GM18505 (cell line): ENCODE data around the gene NACC2.

Experiments
- ATAC-seq: cut with Tn5 transposase; IDR thresholded peaks from one replicate; pipeline ENCODE4 v1.9.1; 2021; ENCODE audit not compliant: unreplicated experiment
- POLR2A ChIP-seq: IDR thresholded peaks from 4 replicates; pipeline ENCODE4 v1.6.1; 2011; ENCODE audit warnings: borderline replicate concordance; ENCODE audit not compliant: insufficient read depth, insufficient read length; ENCODE audit errors: extremely low read depth

NACC2 gene, protein sequence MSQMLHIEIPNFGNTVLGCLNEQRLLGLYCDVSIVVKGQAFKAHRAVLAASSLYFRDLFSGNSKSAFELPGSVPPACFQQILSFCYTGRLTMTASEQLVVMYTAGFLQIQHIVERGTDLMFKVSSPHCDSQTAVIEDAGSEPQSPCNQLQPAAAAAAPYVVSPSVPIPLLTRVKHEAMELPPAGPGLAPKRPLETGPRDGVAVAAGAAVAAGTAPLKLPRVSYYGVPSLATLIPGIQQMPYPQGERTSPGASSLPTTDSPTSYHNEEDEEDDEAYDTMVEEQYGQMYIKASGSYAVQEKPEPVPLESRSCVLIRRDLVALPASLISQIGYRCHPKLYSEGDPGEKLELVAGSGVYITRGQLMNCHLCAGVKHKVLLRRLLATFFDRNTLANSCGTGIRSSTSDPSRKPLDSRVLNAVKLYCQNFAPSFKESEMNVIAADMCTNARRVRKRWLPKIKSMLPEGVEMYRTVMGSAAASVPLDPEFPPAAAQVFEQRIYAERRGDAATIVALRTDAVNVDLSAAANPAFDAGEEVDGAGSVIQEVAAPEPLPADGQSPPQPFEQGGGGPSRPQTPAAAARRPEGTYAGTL

GRCh38 chr9:136095070-136096058, at the start of gene NACC2:
NACC2 (minus strand) TSS chr9:136095289; CDS start chr9:136050521, 44,768 bp downstream.
- no peak for ATAC-seq
- no peak for TF ChIP-seq POLR2A

DNA sequence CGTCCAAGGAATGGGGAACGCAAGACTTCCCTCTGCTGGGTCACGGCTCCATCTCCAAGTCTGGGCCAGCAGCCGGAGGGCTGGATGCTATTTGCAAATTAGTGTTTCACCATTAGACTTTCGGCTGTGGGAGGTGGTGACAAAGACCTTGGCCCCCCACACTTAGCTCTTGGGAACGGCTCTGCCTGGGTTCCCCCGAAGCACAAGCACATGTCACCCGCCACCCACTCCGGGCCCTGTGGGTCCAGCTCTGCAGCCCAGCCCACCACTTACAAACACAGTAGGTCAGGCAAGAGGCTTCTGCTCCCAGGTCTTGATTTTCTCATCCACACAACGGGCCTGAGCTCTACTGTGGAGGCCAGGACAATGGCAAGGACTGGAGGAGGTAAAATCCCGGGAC, 49.4 kb upstream of the NACC2 start:
- no peak for ATAC-seq
- TF ChIP-seq POLR2A, result no peak

DNA sequence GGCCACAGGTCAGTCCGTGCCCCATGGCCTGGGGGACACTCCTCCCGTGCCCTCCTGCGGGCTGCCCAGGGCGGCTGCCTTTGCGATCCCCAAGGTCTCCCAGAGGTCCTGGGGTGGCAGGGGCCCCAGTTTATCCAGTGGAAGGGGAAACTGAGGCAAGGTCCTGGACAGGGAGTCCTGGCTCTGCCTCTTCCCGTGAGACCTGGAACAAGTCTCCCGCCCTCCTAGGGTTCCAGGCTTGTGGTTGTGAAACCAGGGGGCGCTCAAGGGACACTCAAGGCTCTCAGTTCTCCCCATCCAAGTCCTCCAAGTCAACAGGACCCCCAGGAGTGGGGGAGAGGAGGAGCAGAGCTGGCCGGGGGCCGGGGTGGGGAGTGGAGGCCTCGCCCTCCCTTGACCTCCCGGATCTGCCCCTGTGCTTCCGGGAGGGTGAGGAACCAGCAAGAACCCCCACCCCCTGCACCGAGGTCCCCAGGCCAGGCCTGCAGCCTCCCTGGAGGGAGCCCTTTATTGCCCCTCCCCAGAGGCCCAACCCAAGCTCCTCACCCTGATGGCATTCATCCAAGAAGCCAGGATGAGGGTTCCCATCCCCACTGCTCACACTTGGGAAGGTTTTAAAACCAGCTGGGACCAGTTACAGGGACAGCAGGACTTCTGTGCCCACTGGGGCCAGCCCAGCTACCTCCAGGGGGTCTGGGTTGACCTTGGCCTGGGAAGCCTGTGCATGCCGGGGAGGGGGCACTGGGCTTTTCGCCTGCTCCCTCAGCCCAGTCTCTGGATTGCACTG, 48.3 kb upstream of the NACC2 start:
- TF ChIP-seq POLR2A, result no peak
- no peak for ATAC-seq

GRCh38 chr9:136142859-136143214, 47.7 kb upstream of the NACC2 start:
- ATAC-seq, result no peak
- no peak for TF ChIP-seq POLR2A

- no peak for TF ChIP-seq POLR2A
Measured at GRCh38 chr9:136142414-136142796, 47.3 kb upstream of the NACC2 start.

DNA sequence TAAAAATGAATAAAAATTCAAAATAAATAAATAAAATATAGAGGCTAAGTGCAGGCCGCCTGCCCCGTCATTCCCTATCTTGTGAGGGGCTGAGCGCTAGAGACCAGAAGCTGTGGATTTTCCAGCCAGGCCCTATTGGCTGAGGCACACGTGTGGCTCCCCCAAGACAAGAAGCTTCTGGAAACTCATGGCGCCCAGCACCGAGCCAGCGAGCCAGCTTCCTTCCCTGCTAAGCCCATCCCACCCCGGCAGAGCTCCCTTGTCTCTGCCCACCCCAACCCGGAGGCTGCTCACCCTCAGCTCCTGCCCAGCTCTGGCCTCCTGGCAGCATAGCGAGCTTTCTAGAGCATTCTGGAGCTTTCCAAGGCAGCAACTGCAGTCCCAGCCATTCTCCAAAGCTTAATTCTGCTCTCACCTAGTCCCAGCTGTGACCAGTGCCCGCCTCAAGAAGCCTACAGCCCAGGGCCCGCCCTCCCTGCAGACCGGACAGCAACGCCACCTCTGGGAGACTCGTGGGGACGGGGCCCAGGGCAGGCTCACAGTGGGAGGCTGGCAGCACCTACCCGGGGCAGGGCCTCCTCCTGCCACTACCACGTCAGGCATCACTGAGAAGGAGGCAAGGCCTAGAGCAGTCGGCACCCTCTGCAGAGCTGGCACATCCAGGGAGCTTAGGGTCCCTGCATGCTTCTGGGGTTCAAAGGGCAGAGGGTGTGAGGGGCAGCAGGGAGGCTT, 46.8 kb upstream of the NACC2 start:
- no peak for ATAC-seq
- no peak for TF ChIP-seq POLR2A

More at GRCh38 chr9:136142414-136142796, 47.3 kb upstream of the NACC2 start:
- no peak for ATAC-seq

DNA sequence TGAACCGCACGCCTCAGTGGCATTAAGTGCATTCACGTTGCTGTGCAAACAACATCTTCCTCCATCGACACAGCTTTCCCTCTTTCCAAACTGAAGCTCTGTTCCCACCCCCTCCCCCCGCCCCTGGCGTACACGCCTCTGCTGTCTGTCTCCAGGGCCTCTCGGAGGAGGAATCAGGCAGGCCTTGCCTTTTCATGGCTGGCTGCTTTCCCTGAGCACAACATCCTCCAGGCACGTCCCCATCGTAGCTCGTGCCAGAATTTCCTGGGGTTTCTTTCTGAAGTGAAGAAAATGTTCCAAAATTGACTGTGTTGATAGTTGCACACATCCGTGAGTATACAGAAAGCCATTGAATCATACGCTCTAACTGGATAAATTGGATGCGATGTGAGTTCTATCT, 45.9 kb upstream of the NACC2 start:
- no peak for TF ChIP-seq POLR2A
- no peak for ATAC-seq

GRCh38 chr9:136140046-136140445, 45.0 kb upstream of the NACC2 start:
- TF ChIP-seq POLR2A, result no peak
- no peak for ATAC-seq

DNA sequence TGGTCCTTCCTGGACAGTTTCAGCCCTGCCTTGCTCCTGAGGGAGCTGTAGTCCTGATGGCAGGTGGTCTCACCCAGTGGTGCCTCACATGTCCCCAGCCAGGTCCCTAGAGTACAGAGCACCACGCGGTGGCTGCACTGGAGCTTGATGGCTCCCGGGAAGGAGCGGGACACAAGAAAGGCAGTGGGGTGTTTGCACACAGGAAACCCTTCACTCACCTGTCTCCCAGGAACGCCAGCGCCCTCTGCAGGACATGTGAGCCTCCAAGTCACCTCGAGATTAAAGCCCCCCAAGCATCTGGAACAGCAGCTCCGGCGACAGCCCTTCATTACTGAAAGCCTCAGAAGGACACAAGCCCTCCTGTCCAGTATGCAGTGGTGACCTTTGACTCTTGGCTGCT, 43.5 kb upstream of the NACC2 start:
- no peak for TF ChIP-seq POLR2A
- no peak for ATAC-seq

DNA sequence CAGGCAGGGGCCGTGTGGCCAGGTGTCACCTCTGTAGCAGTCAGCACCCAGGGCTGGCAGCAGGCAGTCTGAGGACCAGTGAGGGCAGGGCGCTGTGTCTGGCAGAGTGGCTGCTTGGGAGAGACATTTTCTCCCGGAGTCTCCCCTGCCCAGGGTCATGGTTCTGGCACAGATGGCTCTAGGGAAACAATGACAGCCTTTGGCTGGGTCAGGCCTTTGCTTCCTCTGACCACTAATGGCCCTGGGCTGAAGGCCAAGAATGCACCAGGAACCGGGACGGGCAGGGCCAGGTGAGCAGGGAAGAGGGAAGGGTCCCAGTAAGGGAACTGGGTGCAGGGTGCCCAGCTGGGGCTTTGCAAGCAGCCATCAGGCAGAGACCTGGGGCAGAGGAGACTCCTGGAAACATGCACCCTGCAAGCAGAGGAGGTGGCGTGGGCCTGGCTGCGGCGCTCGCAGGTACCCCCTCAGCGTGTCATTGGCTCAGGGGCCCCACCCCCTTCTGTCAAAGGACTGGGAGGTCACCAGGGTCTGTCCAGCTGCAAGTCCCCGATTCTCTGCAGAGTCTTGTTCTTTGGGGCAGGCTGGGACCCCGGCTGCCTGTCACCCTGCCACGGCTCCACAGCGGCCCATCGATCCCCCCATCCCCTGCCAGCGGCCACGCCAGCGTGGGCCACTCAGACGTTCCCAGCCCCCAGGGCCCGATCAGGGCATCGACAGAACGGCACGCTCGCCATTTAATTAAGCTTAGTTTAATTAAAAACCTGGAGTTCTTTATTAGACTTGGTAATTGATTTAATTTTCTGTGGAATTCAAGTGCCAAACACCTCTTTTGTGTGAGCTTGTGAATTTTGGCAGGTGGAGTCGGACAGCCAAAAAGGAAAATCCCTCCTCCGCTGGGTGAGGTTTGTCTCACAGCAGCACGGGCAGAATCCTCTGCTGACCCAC, 42.5 kb upstream of the NACC2 start:
- ATAC-seq, result no peak
- TF ChIP-seq POLR2A, result no peak

- no peak for TF ChIP-seq POLR2A
- ATAC-seq, result no peak
Measured at GRCh38 chr9:136136127-136136925, 41.2 kb upstream of the NACC2 start.
